ENCODE measurements around the gene PRDM13.

PRDM13 gene

DNA sequence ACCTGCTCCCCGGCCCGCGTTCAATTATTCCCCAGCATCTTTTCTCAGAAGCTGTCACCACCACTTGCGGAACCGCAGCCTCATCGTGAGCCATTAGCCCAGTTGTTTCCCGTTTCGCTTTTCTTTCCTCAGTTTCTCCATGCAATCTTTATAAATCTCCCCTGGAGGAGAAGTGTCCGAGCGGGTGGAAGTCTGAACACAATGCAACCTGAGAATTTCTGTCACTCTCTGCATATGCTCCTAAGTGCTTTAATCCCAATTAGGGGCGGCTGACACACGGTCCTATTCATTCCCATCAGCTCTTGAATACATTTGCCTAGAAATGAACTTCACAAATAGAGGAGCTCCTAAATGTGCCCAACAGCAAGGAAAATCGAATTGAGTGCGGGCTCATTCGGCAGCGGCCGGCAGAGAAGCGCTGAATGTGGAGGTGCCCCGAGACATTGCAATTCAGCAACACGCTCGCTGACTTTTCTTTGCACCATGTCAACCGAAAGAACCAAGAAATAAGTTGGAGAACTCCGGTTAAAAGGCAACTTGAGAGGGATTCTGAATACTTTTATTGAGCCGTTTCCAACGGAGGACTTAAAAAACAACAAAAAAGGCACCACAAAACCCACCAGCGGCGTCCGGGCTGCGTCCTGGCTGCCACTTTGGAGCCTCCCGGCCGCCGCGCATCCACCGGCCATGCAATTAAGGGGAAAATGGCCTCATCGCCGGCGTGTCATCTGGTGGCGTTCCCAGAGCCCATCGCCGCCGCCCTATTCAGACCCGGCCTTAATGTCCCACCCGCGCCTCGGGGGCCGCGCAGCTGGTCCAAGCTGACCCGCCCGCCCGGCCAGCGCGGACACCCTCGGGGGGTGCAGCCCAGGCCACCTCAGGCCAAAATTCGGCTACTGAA lies 3.9 kb upstream of the PRDM13 start:
- in situ Hi-C loops (cut with HindIII; ENCODE audit: low sequenced_read_pairs): no loop called here

DNA sequence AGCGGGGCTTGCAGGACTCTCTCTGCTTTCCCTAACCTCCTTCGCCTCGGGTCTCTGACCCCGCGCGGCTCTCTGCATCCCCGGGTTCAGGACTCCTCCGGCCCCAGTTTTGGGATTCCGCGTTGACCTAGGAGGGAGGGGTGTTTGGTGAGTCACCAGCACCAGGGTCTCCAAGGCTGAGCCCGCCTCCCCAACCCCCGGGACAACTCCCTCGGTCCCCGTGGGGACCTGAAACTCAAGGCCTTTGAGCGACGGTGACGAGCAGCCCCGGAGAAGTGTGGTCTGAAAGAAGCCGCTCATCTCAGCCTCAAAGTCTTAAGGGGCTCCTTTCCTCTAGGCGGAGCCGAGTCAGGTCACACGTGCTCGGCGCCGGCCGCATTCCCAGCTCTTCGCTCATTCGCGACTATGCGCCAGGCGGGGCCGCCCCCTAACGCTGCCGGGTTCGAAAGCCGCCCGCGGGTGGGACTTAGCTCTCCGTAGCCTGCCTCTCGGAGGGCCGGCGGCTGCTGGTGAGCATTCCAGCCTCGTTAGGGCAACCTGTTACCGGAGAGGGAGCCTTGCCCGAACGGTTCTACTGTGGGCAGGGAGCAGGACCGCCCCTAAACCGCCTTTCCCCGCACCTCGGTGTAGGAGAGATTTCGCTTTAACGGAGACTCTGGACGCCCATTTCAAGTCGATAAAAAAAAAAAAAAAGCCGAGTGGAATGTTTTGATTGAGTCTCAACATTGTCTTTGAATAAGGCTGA lies 3.0 kb upstream of the PRDM13 start:
- in situ Hi-C loops (cut with HindIII; ENCODE audit: low sequenced_read_pairs): no loop called here

DNA sequence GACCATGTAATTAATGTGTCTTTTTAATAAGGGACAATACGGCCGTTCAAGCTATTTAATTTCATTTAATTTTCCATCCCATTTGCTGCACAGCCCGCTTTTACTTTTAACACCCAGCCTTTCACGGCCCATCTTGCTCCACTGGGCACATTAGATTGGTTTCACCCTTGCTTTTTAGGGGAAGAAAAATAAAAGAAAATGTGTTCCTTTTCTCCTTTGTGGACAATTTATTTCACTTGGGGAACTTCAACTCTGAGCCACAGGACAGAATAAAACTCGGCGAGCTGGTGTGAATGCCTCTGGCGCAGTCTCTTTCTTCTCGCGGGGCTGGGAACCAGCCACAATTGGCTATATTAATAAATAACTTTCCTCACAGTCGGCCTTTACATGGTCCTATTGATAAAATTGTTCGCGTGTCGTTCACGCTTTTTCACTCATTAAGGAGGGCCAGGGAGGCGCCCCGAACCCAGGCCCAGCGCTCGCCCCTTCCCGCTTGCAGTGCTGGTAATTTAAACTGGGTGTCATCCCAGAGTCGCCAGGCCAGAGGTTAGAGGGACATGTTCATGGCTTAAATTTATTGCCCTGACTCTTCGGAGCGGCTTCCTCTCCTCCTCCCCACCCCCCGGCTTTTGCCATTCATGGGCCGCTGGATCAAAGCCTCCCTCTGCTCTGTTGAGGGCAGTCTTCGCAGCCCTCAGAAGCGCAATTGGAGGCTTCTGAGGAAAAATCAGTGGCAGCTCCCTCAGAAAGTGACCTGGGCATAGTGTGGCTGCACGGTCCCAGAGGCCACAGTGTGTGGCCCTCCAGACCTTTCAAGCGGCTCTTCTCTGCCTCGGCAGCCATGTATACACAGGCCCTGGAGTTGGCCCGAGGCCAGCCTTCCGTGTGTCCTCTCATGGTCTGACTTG lies 2.2 kb upstream of the PRDM13 start:
- in situ Hi-C loops (cut with HindIII; ENCODE audit: low sequenced_read_pairs): no loop called here

DNA sequence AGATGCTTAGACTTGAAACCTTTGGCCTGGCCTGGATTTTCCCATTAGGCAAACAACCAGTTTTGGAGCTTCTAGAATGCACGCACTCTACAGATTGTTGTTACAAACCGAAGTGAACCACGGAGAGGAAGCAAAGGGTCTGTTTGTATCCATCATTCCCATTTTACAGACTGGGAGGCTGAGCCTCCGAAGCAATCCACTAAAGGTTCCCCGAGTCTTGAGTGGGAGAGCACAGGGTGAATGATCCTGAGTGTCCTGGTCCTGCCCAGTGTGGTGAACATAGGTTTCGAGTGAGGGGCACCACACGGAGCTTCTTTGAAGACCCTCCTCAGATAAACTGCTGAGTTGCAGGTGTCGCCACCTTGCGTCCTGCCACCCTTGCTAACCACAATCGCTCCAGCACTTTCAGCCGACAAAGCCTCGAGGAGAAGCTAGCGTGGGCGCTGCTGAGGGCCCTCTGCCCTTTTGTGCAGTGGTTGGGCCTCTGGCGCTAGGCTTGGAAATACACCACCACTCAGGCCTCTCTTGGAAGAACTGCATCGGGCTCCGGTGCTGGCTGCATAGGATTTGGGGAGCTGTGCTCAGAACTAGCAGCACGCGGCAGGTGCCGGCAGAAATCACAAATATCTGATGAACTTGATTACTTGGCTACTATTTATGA lies 1.4 kb upstream of the PRDM13 start:
- in situ Hi-C loops (cut with HindIII; ENCODE audit: low sequenced_read_pairs): no loop called here

DNA sequence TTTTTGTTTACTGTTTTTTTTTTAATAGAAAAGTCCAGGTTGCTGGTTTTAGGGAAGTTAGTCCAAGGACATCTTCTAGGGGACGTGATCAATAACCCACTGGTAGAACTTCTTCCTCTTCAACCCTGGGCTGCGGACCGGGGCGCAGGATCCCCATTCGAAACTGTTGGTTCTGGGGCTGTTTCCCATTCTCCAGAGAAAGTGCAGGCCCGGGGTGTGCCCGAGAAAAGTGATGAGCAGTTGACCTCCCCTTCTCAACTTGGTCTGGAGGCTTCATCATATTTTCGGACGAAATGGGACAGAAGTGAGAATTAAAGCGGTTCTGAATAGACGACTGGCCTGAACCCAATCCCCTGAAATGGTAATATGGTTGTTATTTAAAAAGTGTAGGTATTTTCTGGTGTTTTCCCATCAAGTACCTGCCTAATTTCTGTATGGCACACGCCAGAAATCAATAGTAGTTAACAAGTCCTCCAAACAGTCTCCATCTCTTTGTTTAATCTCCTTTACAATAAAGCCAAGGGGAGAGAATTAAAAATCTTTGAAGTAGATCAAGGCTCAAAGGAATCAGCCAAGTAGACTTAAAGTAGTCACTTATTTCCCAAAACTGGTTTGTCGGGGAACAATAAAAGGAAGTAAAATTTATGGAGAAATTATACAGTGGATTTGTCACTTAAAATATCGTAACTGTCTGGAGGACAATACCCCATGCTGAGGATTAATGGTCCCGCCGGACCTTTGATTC lies 550 bp upstream of the PRDM13 start:
- in situ Hi-C loops (cut with HindIII; ENCODE audit: low sequenced_read_pairs): no loop called here

DNA sequence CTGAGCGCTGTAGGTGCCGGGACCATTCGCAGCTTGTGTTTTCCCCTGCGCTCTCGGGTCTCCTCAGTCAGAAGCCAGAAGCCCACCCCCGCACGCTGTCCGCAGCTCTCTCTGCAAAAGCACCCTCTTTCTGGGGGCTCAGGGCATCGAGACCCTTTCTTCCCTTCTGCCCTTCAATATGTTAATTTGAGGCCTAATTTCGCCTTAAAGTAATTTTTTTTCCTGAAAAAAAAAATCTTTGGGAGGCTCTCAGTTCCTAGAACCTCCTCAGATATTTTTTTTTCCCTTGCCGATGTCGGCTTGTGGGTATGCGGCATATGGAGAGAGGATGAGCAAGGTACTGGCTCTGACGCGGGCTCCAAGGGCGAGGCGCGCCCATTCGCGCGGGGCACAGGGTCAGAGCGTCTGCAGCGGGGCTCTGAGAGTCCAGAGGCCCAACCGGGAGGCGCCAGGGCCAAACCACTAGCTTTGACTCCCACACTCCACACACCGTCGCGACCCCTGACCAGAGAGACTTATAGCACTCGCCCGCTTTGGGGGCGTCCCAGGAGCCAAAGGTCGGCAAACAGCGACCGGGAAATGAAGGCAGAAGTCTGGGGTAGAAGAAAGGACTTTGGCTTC lies 893 bp downstream of the PRDM13 start:
- in situ Hi-C loops (cut with HindIII; ENCODE audit: low sequenced_read_pairs): no loop called here

DNA sequence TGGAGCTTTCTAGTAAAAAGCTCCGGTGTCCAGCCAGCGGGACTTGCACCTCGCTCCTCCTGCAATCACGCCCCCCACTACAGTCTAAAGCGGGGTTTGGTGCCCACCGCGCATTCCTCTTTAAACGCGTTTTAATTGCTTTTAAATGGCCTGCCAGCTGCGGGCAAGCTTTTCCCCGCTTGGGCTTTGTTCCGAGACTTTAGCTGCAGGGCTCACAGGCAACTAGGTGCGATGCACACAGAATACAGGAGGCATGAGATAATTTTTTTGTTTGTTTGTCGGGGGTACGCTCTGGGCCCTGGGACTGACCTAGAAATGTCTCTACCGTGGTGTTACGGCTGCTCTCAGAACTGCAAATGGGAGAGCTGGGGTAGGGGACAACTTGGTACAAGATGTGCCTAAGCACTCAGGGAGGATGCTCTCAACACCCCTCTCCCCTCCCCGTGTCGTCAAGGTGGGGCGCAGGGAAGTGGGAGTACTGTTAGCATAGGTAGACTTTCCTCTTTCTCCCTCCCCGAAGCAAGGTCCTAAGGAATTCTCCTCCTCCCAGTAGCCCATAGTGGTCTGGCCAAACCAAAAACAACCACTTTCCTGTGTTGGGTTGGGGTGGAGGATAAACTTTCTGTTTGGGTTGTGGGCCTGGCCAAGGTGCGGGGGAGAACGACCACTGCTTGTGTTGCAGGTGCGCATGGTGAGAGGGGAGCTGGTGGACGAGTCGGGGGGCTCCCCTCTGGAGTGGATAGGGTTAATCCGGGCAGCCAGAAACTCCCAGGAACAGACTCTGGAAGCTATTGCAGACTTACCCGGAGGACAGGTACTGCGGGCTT lies 1.6 kb downstream of the PRDM13 start:
- in situ Hi-C loops (cut with HindIII; ENCODE audit: low sequenced_read_pairs): no loop called here

DNA sequence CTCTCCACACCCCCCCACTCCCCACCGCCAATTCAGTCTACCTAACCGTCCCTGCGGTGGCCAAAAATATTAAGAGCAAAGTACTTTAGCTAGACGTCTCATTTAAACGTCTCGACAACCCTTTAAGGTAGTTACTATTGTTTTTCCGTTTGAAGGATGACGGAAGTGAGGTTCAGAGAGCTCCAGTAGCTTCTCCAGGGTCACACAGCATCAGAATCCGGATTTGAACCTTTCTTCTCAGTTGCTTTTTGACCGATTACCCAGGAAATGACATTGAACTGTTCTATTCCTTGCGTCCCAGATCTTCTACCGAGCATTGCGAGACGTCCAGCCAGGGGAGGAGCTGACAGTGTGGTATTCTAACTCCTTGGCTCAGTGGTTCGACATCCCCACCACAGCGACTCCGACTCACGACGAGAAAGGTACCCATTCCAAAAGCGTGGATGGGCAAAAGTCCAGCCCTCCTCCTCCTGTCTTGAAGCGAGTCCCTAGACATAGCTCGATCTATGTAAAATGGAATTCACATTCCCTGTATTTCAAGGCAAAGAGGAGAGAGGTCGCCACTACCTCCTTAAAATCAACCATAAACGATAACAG lies 2.4 kb downstream of the PRDM13 start:
- in situ Hi-C loops (cut with HindIII; ENCODE audit: low sequenced_read_pairs): no loop called here

DNA sequence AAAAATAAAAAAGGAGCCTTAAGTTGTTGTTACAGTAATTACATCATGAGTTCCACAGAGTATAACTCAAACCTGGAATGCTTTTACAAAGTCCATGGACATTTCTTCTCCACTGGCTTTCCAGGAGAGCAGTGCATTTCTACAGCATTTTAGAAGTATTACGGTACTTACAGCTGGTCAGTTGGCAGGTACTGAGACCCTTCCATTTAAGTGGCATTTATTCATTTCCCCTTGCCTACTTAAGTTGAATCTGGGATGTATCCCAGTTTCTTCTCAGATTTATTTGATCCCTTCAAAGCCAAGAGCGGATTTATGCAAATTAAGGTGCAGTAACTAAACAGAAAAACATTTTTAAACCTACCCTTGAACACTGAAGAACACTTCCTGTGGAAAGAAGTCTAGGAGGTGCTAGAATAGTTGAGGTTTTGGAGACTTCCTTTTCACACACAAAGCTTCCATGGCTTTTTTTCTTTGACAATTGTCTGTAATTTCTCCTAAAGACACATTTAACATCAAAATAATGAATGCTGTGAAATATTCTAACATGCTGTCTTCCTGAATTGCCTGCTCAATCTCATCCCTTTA lies 3.4 kb downstream of the PRDM13 start:
- in situ Hi-C loops (cut with HindIII; ENCODE audit: low sequenced_read_pairs): no loop called here

DNA sequence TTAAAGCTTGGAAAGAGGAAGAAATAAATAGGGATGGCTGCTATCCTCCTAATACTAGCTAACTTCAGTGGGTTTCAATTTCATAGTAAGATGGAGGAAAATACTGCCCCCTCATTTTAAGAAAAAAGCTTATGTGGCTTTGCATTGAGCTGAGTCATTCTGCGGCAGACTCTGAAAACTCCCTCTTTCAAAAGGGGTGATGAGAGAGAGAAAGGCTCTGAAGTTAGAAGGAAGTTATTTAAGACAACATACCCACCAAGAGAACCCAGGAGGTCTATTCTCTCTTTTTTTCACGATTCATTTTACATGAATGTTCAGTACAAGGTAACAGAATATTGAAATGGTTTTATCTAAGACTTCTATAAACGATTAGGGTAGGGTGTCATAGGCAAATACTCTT lies 4.5 kb downstream of the PRDM13 start:
- in situ Hi-C loops (cut with HindIII; ENCODE audit: low sequenced_read_pairs): no loop called here

DNA sequence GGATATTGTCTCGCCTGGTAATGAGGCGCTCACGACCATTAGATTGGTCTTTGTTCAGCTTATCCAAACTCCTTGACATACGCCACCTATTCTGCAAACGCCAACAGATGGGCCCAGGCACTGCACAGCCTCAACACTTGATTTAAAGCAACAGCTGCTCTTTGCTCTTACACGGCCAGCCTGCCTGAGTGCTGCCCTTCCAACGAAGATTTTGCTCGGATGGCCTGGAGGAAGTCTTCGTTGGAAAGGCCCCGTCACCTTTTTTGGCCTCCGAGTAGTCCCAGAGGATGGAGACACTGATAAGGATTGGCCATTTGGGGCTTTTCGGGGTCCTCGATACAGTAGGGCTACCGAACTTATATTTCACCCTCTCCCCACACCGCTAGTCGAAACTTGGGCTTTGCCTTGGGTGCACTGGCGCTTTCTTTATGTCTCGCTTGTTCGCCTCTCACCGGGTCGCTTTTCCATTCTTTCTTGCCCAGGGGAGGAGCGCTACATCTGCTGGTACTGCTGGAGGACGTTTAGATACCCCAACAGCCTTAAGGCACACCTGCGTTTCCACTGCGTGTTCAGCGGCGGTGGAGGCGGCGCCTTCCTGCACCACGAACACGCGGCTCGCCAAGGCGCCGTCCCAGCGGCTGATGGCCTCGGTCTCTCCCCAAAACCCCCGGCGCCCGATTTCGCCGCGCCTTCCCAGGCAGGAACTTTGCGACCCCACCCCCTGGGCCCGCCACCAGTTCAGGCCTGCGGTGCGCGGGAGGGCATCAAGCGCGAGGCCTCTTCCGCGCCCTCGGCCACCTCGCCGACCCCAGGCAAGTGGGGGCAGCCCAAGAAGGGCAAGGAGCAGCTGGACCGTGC lies 6.1 kb downstream of the PRDM13 start:
- in situ Hi-C loops (cut with HindIII; ENCODE audit: low sequenced_read_pairs): no loop called here

DNA sequence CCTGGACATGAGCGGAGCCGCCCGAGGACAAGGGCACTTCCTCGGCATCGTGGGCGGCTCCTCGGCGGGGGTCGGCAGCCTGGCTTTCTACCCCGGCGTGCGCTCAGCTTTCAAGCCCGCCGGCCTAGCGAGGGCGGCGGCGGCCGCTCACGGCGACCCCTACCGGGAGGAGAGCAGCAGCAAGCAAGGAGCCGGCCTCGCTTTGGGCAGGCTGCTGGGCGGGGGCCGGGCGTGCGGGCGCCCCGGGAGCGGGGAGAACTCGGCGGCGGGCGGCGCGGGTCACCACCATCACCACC lies 6.7 kb downstream of the PRDM13 start:
- in situ Hi-C loops (cut with HindIII; ENCODE audit: low sequenced_read_pairs): no loop called here

DNA sequence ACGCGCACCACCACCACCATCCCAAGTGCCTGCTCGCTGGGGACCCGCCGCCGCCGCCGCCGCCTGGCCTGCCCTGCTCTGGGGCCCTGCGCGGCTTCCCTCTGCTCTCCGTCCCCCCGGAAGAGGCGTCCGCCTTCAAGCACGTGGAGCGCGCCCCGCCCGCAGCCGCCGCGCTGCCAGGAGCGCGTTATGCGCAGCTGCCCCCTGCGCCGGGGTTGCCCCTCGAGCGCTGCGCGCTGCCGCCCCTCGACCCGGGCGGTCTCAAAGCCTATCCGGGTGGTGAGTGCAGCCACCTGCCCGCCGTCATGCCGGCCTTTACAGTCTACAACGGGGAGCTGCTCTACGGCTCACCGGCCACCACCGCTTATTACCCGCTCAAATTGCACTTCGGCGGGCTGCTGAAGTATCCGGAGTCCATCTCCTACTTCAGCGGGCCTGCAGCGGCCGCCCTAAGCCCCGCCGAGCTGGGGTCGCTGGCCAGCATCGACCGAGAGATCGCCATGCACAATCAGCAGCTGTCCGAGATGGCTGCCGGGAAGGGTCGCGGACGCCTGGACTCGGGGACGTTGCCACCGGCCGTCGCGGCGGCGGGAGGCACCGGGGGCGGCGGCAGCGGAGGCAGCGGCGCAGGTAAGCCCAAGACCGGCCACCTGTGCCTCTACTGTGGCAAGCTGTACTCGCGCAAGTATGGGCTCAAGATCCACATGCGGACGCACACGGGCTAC lies 7.2 kb downstream of the PRDM13 start:
- in situ Hi-C loops (cut with HindIII; ENCODE audit: low sequenced_read_pairs): no loop called here

DNA sequence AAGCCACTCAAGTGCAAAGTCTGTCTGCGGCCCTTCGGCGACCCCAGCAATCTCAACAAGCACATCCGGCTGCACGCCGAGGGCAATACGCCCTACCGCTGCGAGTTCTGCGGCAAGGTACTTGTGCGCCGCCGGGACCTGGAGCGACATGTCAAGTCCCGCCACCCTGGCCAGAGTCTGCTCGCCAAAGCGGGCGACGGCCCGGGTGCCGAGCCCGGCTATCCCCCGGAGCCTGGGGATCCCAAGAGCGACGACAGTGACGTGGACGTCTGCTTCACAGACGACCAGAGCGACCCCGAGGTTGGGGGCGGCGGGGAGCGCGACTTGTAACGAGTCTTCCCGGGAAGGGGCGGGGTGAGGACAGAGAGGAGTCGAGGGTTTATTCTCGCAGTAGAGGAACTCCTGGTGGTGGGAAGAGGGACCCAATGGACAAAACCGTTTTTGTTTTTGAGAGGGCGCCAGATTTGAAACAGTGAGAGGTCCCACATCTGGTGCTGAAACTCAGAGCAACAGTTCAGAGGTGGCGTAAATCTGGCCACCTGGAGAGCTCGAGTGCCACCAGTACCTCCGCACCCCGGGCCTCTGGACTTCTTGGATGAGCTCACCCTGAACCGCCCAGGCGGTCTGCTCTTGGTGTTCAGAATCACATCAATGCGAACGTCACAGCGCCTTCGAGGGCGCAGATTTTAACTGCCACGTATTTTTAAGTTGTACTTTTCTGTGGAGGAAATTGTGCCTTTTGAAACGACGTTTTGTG lies 8.0 kb downstream of the PRDM13 start:
- in situ Hi-C loops (cut with HindIII; ENCODE audit: low sequenced_read_pairs): no loop called here

DNA sequence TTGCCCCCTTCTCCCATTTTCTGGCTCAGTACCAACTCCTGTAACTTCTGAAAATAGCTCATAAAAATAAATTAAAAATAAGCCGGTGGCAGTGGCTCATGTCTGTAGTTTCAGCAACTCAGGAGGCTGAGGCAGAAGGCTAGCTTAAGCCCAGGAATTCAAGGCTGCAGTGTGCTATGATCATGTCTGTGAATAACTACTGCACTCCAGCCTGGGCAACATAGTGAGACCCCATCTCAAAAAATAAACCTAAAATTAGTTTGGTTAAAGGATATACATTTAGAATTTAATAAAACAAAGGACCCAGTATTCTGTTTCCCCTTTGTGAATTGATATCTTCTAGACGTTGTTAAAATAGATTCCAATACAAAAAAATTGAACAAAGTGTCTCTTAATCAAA lies 10.5 kb downstream of the PRDM13 start:
- in situ Hi-C loops (cut with HindIII; ENCODE audit: low sequenced_read_pairs): no loop called here

Data from DLD1 (cell line).